ENCODE results near the gene GTPBP1. TPM values are rescaled to one million over a fixed set of nuclear protein-coding genes. Genes with fewer than 3 reads are reported as not detected.

GTPBP1 gene
- total RNA-seq, 1 donor from 2014 or later = 44.5 TPM

- Mint-ChIP-seq H3K4me1 (ENCODE audit: unreplicated experiment) (peaks cover 51% of the 10 kb centered on the region), H3K27me3 (ENCODE audit: unreplicated experiment) (peaks cover 14% of the 10 kb centered on the region), H3K36me3 (ENCODE audit: low read depth, unreplicated experiment) (peaks cover 24% of the 10 kb centered on the region), H3K27ac (ENCODE audit: unreplicated experiment) (peak overlapping the region; percentile 57), H3K4me3 (ENCODE audit: unreplicated experiment) (peak overlapping the region; percentile 57), H3K9me3 (ENCODE audit: unreplicated experiment) (no peaks in the 10 kb centered on the region)
- no peak for TF ChIP-seq CTCF (IDR thresholded peaks at IDR 0.05; ENCODE audit: unreplicated experiment)
- no peak for DNase-seq (ENCODE audit: low spot score)
Observed at GRCh38 chr22:38716826-38717225, 11.1 kb downstream of the GTPBP1 start.

- Mint-ChIP-seq H3K9me3 (ENCODE audit: unreplicated experiment) (no peaks in the 10 kb centered on the region), H3K27me3 (ENCODE audit: unreplicated experiment) (peaks cover 13% of the 10 kb centered on the region), H3K4me1 (ENCODE audit: unreplicated experiment) (peaks cover 48% of the 10 kb centered on the region), H3K4me3 (ENCODE audit: unreplicated experiment) (no peak overlapping the region), H3K27ac (ENCODE audit: unreplicated experiment) (peak overlapping the region; percentile 57), H3K36me3 (ENCODE audit: low read depth, unreplicated experiment) (peaks cover 27% of the 10 kb centered on the region)
- DNase-seq (ENCODE audit: low spot score) = no peak
- no peak for TF ChIP-seq CTCF (IDR thresholded peaks at IDR 0.05; ENCODE audit: unreplicated experiment)
Observed at GRCh38 chr22:38717244-38717643, 11.5 kb downstream of the GTPBP1 start.

- peak; percentile 66 for TF ChIP-seq CTCF (IDR thresholded peaks at IDR 0.05; ENCODE audit: unreplicated experiment)
- DNase-seq (ENCODE audit: low spot score) = peak; percentile 47
- Mint-ChIP-seq H3K4me1 (ENCODE audit: unreplicated experiment) (peaks cover 36% of the 10 kb centered on the region), H3K27ac (ENCODE audit: unreplicated experiment) (no peak overlapping the region), H3K27me3 (ENCODE audit: unreplicated experiment) (peaks cover 7% of the 10 kb centered on the region), H3K36me3 (ENCODE audit: low read depth, unreplicated experiment) (peaks cover 28% of the 10 kb centered on the region), H3K9me3 (ENCODE audit: unreplicated experiment) (no peaks in the 10 kb centered on the region), H3K4me3 (ENCODE audit: unreplicated experiment) (no peak overlapping the region)
Observed at GRCh38 chr22:38718414-38718813, 12.7 kb downstream of the GTPBP1 start.

- peaks cover 34% of the 10 kb centered on the region for H3K36me3 Mint-ChIP-seq (ENCODE audit: low read depth, unreplicated experiment)
- peaks cover 3% of the 10 kb centered on the region for H3K27me3 Mint-ChIP-seq (ENCODE audit: unreplicated experiment)
- peaks cover 29% of the 10 kb centered on the region for H3K4me1 Mint-ChIP-seq (ENCODE audit: unreplicated experiment)
- TF ChIP-seq CTCF (IDR thresholded peaks at IDR 0.05; ENCODE audit: unreplicated experiment) = no peak
- H3K27ac Mint-ChIP-seq (ENCODE audit: unreplicated experiment) = no peak overlapping the region
- no peak overlapping the region for H3K4me3 Mint-ChIP-seq (ENCODE audit: unreplicated experiment)
- DNase-seq (ENCODE audit: low spot score) = no peak
- H3K9me3 Mint-ChIP-seq (ENCODE audit: unreplicated experiment) = no peaks in the 10 kb centered on the region
Observed at GRCh38 chr22:38719196-38719595, 13.5 kb downstream of the GTPBP1 start.

- Mint-ChIP-seq H3K4me3 (ENCODE audit: unreplicated experiment) (no peak overlapping the region), H3K4me1 (ENCODE audit: unreplicated experiment) (peaks cover 20% of the 10 kb centered on the region), H3K27ac (ENCODE audit: unreplicated experiment) (no peak overlapping the region), H3K36me3 (ENCODE audit: low read depth, unreplicated experiment) (peaks cover 41% of the 10 kb centered on the region), H3K27me3 (ENCODE audit: unreplicated experiment) (no peaks in the 10 kb centered on the region), H3K9me3 (ENCODE audit: unreplicated experiment) (no peaks in the 10 kb centered on the region)
- TF ChIP-seq CTCF (IDR thresholded peaks at IDR 0.05; ENCODE audit: unreplicated experiment) = no peak
- no peak for DNase-seq (ENCODE audit: low spot score)
Observed at GRCh38 chr22:38720350-38720749, 14.6 kb downstream of the GTPBP1 start.

All from endothelial cell (in vitro differentiated cells).